Mammary microvascular endothelial cell (primary cell): ENCODE measurements around the gene RPS4Y2. TPM values are rescaled to one million over a fixed set of nuclear protein-coding genes. Genes with fewer than 3 reads are reported as not detected.

Experiments
- total RNA-seq: library from RNA; depleted of rRNA; stranded (reverse); fragments of >200 nt; gene quantifications from 2 replicates; pipeline ENCODE4 v1.2.3, GENCODE V29; 2015

Gene RPS4Y2
- not detected in 2 replicates for total RNA-seq

GRCh38 chrY:20755808-20756207, at the start of gene RPS4Y2:
Gene RPS4Y2, plus strand, starts transcription at chrY:20756108. Its CDS starts 56 bp downstream, at chrY:20756164.

Other genes starting within 250 kb of the RPS4Y2 start
- gene EIF1AY, start 180.3 kb upstream of the RPS4Y2 start, total RNA-seq = not detected in 2 replicates